ENCODE data around the gene ADISSP. TPM values are rescaled to one million over a fixed set of nuclear protein-coding genes. Genes with fewer than 3 reads are reported as not detected.

The ADISSP gene
- total and polyA plus RNA-seq, 2 of the 13 experiments (the other 11 are each of a cell fraction or from before 2014, with no cell fraction given) = 38.3 to 90.6 TPM

DNA sequence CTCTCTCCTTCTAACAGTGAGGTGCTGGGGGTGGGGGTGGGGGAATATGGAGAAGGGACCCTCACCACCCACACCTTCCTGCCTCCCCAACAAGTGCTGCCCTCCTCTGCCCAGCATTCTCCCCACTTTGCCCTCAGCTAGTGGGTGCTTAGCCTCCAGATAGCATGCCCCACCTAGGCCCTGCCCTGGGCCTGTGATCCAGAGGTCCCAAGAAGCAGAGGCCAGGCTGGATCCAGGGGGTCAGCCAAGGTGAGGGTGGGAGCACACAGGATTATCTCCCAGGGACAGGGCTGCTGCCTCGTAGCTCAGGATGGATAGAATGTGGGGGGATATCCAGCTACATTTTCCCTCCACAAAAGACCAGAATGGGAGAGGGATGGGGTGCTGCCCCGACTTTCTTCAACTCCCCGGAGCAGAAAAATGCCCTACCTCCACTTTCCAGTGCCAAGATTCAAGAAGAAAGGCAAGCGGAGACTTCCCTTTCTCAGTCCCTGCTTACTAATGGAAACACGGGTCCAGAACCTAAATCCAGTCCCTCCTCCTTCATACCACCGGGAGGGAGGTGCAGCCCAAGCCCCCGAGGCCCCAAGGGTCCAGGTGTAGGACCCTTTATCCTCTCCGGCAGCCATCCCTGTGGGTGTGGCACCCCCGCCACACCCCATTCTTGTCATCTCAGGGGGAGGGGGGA lies 987 bp downstream of the ADISSP start (continued):
- TF ChIP-seq HES4 (CRISPR knock-in tag; IDR thresholded peaks at IDR 0.05; ENCODE audit: borderline replicate concordance) (no peak), ZFP36 (IDR thresholded peaks at IDR 0.05; ENCODE audit: borderline replicate concordance, low read depth, low read length, partially characterized antibody) (no peak), SRY (CRISPR knock-in tag; IDR thresholded peaks at IDR 0.05) (0 out of 2 replicates have a peak, but pooled peaks have one; percentile 39), ZFYVE20 (CRISPR knock-in tag; IDR thresholded peaks at IDR 0.05; ENCODE audit: borderline replicate concordance, low read depth) (no peak), NONO (IDR thresholded peaks at IDR 0.05) (no peak), NONO (CRISPR knock-in tag; conservative IDR thresholded peaks at IDR 0.05) (0 out of 2 replicates have a peak, but pooled peaks have one; percentile 44), SMARCC2 (IDR thresholded peaks at IDR 0.05) (no peak)
- TF ChIP-seq, protein P1, sequence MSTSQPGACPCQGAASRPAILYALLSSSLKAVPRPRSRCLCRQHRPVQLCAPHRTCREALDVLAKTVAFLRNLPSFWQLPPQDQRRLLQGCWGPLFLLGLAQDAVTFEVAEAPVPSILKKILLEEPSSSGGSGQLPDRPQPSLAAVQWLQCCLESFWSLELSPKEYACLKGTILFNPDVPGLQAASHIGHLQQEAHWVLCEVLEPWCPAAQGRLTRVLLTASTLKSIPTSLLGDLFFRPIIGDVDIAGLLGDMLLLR (CRISPR knock-in tag; IDR thresholded peaks at IDR 0.05) = 0 out of 2 replicates have a peak, but pooled peaks have one; percentile 56
- TF ChIP-seq, protein P2, sequence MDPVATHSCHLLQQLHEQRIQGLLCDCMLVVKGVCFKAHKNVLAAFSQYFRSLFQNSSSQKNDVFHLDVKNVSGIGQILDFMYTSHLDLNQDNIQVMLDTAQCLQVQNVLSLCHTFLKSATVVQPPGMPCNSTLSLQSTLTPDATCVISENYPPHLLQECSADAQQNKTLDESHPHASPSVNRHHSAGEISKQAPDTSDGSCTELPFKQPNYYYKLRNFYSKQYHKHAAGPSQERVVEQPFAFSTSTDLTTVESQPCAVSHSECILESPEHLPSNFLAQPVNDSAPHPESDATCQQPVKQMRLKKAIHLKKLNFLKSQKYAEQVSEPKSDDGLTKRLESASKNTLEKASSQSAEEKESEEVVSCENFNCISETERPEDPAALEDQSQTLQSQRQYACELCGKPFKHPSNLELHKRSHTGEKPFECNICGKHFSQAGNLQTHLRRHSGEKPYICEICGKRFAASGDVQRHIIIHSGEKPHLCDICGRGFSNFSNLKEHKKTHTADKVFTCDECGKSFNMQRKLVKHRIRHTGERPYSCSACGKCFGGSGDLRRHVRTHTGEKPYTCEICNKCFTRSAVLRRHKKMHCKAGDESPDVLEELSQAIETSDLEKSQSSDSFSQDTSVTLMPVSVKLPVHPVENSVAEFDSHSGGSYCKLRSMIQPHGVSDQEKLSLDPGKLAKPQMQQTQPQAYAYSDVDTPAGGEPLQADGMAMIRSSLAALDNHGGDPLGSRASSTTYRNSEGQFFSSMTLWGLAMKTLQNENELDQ (CRISPR knock-in tag; IDR thresholded peaks at IDR 0.05; ENCODE audit: borderline replicate concordance) = no peak
- TF ChIP-seq, protein P3, sequence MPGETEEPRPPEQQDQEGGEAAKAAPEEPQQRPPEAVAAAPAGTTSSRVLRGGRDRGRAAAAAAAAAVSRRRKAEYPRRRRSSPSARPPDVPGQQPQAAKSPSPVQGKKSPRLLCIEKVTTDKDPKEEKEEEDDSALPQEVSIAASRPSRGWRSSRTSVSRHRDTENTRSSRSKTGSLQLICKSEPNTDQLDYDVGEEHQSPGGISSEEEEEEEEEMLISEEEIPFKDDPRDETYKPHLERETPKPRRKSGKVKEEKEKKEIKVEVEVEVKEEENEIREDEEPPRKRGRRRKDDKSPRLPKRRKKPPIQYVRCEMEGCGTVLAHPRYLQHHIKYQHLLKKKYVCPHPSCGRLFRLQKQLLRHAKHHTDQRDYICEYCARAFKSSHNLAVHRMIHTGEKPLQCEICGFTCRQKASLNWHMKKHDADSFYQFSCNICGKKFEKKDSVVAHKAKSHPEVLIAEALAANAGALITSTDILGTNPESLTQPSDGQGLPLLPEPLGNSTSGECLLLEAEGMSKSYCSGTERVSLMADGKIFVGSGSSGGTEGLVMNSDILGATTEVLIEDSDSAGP (CRISPR knock-in tag; IDR thresholded peaks at IDR 0.05; ENCODE audit: borderline replicate concordance) = no peak

Measured in HepG2 (cell line).